Keratinocyte (primary cell): ENCODE results near the gene KIF16B. TPM values are rescaled to one million over a fixed set of nuclear protein-coding genes. Genes with fewer than 3 reads are reported as not detected.
"Not testable (repeated sequence)": the region's sequence is repeated elsewhere in the genome, so short reads cannot be mapped to it uniquely, and the experiment has no call there.

Source experiments
- DNase-seq: peaks from one replicate; pipeline ENCODE4 v3.0.0-alpha.2; 2011; ENCODE audit warnings: low read depth, missing footprints, low spot score
- FAIRE-seq: peaks from 2 replicates; lab custom pipeline; 2011; peaks lifted over from hg19 to GRCh38; lab: Jason Lieb, UNC
- H2AFZ ChIP-seq: 2 replicates; pipeline ENCODE4 v1.6.0; 2012; ENCODE audit warnings: low read length, control low read depth, inconsistent platforms; ENCODE audit not compliant: control insufficient read depth
- H3K27ac ChIP-seq: 2 replicates; pipeline ENCODE4 v1.5.1; 2011; ENCODE audit warnings: low read length; ENCODE audit not compliant: control insufficient read depth, insufficient read depth
- H3K27me3 ChIP-seq: 3 replicates; pipeline ENCODE4 v1.6.0; 2011; ENCODE audit warnings: low read length; ENCODE audit not compliant: control insufficient read depth, insufficient read depth; ENCODE audit errors: extremely low read depth
- H3K36me3 ChIP-seq, 2 experiments: 2 replicates in 1 of 2; 3 replicates in 1 of 2; pipeline ENCODE4 v1.5.1; 2011; ENCODE audit warnings: low read length in 2 of 2, mild to moderate bottlenecking in 1 of 2; ENCODE audit not compliant: control insufficient read depth in 2 of 2, insufficient read depth in 2 of 2; ENCODE audit errors: extremely low read depth in 1 of 2
- H3K4me1 ChIP-seq: 3 replicates; pipeline ENCODE4 v1.5.1; 2011; ENCODE audit warnings: low read length; ENCODE audit not compliant: control insufficient read depth, insufficient read depth; ENCODE audit errors: extremely low read depth
- H3K4me2 ChIP-seq: 3 replicates; pipeline ENCODE4 v1.6.0; 2011; ENCODE audit warnings: low read depth, low read length; ENCODE audit not compliant: control insufficient read depth, insufficient read depth; ENCODE audit errors: extremely low read depth
- H3K4me3 ChIP-seq, 3 experiments: fragments of 200-600 bp in 1 of 3; sonication (generic) in 1 of 3; 2 replicates in 2 of 3; 3 replicates in 1 of 3; pipeline ENCODE4 v1.5.1; 2011 to 2016; ENCODE audit warnings: low read length in 3 of 3, mild to moderate bottlenecking in 3 of 3, control low read depth in 2 of 3, inconsistent platforms in 1 of 3, low read depth in 1 of 3, mixed read lengths in 1 of 3, mixed run types in 1 of 3, moderate library complexity in 1 of 3; ENCODE audit not compliant: control insufficient read depth in 2 of 3, insufficient read depth in 2 of 3; ENCODE audit errors: extremely low read depth in 1 of 3
- H3K79me2 ChIP-seq: 2 replicates; pipeline ENCODE4 v1.6.0; 2012; ENCODE audit warnings: low read length; ENCODE audit not compliant: control insufficient read depth, insufficient read depth
- H3K9ac ChIP-seq: 3 replicates; pipeline ENCODE4 v1.6.0; 2011; ENCODE audit warnings: low read length; ENCODE audit not compliant: control insufficient read depth, insufficient read depth; ENCODE audit errors: extremely low read depth
- H3K9me1 ChIP-seq: 3 replicates; pipeline ENCODE4 v1.6.0; 2011; ENCODE audit warnings: low read length; ENCODE audit not compliant: control insufficient read depth, insufficient read depth; ENCODE audit errors: extremely low read depth
- H3K9me3 ChIP-seq: 2 replicates; pipeline ENCODE4 v1.5.1; 2012; ENCODE audit warnings: low read depth, low read length; ENCODE audit not compliant: control insufficient read depth
- H4K20me1 ChIP-seq: 3 replicates; pipeline ENCODE4 v1.6.0; 2011; ENCODE audit warnings: low read length; ENCODE audit not compliant: control insufficient read depth, insufficient read depth; ENCODE audit errors: extremely low read depth
- EZH2 ChIP-seq: IDR thresholded peaks from one replicate; pipeline ENCODE4 v1.6.1; 2012; ENCODE audit warnings: inconsistent platforms, mild to moderate bottlenecking, low read length, moderate library complexity
- dilution Hi-C: fragments of 300-500 bp; cut with MboI; formaldehyde crosslinking; loops from one replicate; pipeline ENCODE4 v1.7.0; 2020; ENCODE audit warnings: low sequenced_read_pairs; ENCODE audit not compliant: extremely low pct_ligation_motif_present
- polyA plus RNA-seq, 5 experiments: library from polyadenylated mRNA; depleted of rRNA in 3 of 5; stranded (reverse) in 3 of 5; stranded (forward) in 1 of 5; unstranded in 1 of 5; fragments of >200 nt; gene quantifications; 1 replicate in 1 of 5; 2 replicates in 3 of 5; 3 replicates in 1 of 5; pipeline versions ENCODE4 v1.2.1 to v1.2.3, GENCODE V29; 2011 to 2012; ENCODE audit warnings: missing spikeins in 2 of 5, low read depth in 1 of 5, low replicate concordance in 1 of 5
- TF ChIP-seq, protein P1 (sequence below), 3 experiments: IDR thresholded peaks in 1 of 3; conservative IDR thresholded peaks in 1 of 3; optimal IDR thresholded peaks in 1 of 3; 2 replicates in 2 of 3; 3 replicates in 1 of 3; pipeline versions ENCODE3 to v1.5.1; 2011; ENCODE audit warnings: low read length in 3 of 3, mild to moderate bottlenecking in 3 of 3, moderate library complexity in 2 of 3, control low read depth in 1 of 3, inconsistent platforms in 1 of 3; ENCODE audit not compliant: insufficient read depth in 2 of 3; ENCODE audit errors: extremely low read depth in 1 of 3

Gene KIF16B
- polyA plus RNA-seq, 1 donor (not counting 4 experiments of a cell fraction or from before 2014, with no cell fraction given) = 16.1 TPM

DNA sequence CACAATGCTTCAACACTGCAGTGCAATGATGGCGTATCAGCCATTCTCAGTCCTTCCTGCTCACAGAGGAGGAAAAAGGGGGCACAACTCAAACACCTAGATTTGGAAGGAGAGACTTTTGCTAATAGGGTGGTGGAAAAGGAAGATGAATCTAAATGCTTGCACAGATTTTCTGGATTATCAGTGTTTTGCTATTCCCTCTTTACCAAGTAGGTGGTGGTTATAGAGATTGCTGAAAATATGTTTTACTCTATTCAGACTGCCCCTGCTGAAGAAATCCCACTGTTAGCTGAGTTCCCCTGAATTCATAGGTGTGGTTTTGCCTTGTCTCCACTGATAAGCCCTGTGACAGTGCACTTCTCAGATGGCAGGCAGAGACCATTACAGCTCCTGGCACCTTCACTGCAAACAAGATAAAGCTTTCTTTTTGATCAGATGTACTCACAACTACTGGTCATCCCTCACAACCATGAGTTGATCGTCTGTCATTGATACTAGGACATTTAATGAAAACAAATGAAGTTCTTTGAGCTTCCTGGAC lies 311.4 kb downstream of the KIF16B start:
- Histone ChIP-seq H3K4me2 (no peak overlapping the region), H3K27ac (no peak overlapping the region), H4K20me1 (no peaks in the 10 kb centered on the region), H3K9me3 (no peaks in the 10 kb centered on the region), H3K9me1 (no peaks in the 10 kb centered on the region), H3K27me3 (no peaks in the 10 kb centered on the region), H3K79me2 (no peaks in the 10 kb centered on the region), H3K36me3 (no peaks in the 10 kb centered on the region), H3K4me3 (no peak overlapping the region), H2AFZ (no peak overlapping the region), H3K4me1 (no peaks in the 10 kb centered on the region), H3K9ac (no peak overlapping the region)
- TF ChIP-seq EZH2 = no peak
- TF ChIP-seq, protein P1, sequence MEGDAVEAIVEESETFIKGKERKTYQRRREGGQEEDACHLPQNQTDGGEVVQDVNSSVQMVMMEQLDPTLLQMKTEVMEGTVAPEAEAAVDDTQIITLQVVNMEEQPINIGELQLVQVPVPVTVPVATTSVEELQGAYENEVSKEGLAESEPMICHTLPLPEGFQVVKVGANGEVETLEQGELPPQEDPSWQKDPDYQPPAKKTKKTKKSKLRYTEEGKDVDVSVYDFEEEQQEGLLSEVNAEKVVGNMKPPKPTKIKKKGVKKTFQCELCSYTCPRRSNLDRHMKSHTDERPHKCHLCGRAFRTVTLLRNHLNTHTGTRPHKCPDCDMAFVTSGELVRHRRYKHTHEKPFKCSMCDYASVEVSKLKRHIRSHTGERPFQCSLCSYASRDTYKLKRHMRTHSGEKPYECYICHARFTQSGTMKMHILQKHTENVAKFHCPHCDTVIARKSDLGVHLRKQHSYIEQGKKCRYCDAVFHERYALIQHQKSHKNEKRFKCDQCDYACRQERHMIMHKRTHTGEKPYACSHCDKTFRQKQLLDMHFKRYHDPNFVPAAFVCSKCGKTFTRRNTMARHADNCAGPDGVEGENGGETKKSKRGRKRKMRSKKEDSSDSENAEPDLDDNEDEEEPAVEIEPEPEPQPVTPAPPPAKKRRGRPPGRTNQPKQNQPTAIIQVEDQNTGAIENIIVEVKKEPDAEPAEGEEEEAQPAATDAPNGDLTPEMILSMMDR (optimal IDR thresholded peaks at IDR 0.05 in 1 of 3, IDR thresholded peaks at IDR 0.05 in 1 of 3, conservative IDR thresholded peaks at IDR 0.05 in 1 of 3; ENCODE audit: extremely low read depth in 1 of 3, insufficient read depth in 2 of 3, low read length in 3 of 3) = no peak
- FAIRE-seq = no peak
- DNase-seq = no peak
- dilution Hi-C loops = no loop called here

DNA sequence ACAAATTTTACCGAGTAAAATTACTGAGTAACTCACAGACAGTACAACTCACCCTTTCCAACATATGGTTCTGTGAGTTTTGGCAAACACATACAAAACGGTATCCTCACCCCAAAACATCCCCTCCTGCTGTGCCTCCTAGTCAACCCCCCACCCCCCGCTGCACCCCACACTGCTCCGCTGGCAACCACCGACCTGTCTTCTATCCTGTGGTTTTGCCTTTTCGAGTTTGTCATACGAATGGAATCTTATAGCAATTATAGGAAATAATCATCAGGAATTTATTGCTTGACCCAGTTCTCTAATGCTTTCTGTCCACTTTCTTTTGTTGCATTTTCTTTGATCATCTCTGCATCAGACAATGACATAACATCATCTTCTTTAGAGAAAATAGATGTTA lies 312.3 kb downstream of the KIF16B start:
- no peak for TF ChIP-seq EZH2
- TF ChIP-seq, protein P1 (optimal IDR thresholded peaks at IDR 0.05 in 1 of 3, IDR thresholded peaks at IDR 0.05 in 1 of 3, conservative IDR thresholded peaks at IDR 0.05 in 1 of 3; ENCODE audit: extremely low read depth in 1 of 3, insufficient read depth in 2 of 3, low read length in 3 of 3) = no peak
- H3K4me1 ChIP-seq = no peaks in the 10 kb centered on the region
- no peaks in the 10 kb centered on the region for H3K9me3 ChIP-seq
- no peaks in the 10 kb centered on the region for H3K36me3 ChIP-seq
- H2AFZ ChIP-seq = no peak overlapping the region
- H3K79me2 ChIP-seq = no peaks in the 10 kb centered on the region
- dilution Hi-C loops = no loop called here
- H3K4me2 ChIP-seq = no peak overlapping the region
- H3K27ac ChIP-seq = no peak overlapping the region
- DNase-seq (no peak), FAIRE-seq (no peak)
- H3K4me3 ChIP-seq = no peak overlapping the region
- H3K9ac ChIP-seq = no peak overlapping the region
- H4K20me1 ChIP-seq = no peaks in the 10 kb centered on the region
- no peaks in the 10 kb centered on the region for H3K27me3 ChIP-seq
- no peaks in the 10 kb centered on the region for H3K9me1 ChIP-seq

DNA sequence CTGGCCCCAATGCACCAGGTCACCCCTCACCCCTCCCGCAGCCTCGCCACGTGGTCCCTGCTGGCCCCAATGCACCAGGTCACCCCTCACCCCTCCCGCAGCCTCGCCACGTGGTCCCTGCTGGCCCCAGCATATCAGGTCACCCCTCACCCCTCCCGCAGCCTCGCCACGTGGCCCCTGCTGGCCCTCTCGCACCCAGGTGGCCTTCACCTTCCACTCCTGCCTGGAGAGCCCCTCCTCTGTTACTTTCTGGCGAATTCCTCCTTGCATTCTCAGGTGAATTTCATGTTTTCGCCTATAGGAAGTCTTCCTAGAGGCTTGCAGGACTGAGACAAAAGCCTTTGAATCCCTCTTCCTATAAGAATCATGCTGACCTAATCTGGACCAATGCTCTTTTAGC lies 313.1 kb downstream of the KIF16B start:
- FAIRE-seq, H3K4me3 ChIP-seq: not testable (repeated sequence)

More for the DNA sequence above, 313.1 kb downstream of the KIF16B start:
- H3K36me3 ChIP-seq, H3K79me2 ChIP-seq, DNase-seq, H3K4me2 ChIP-seq, H3K9me3 ChIP-seq, H3K9ac ChIP-seq, H3K9me1 ChIP-seq, dilution Hi-C loops, H3K27me3 ChIP-seq, H3K4me1 ChIP-seq, H2AFZ ChIP-seq, H4K20me1 ChIP-seq, H3K27ac ChIP-seq: not testable (repeated sequence)
